Upper lobe of right lung (tissue), 1 donor: ENCODE measurements around the gene GPR26. TPM values are rescaled to one million over a fixed set of nuclear protein-coding genes. Genes with fewer than 3 reads are reported as not detected.

Experiments
- ATAC-seq: fragments of 200-7000 bp; cut with Tn5 transposase; one replicate; pipeline ENCODE4 v1.9.1; 2020; ENCODE audit warnings: mild to moderate bottlenecking, moderate library complexity
- DNase-seq: peaks from one replicate; pipeline ENCODE4 v3.0.0-alpha.2; 2020
- H3K27ac ChIP-seq: fragments of 200-600 bp; one replicate; pipeline ENCODE4 v1.8.0; 2022
- H3K27me3 ChIP-seq: fragments of 200-600 bp; one replicate; pipeline ENCODE4 v1.8.0; 2022; ENCODE audit warnings: mild to moderate bottlenecking
- H3K36me3 ChIP-seq: fragments of 200-600 bp; one replicate; pipeline ENCODE4 v1.8.0; 2022
- H3K4me1 ChIP-seq: fragments of 200-600 bp; one replicate; pipeline ENCODE4 v1.8.0; 2022
- H3K4me3 ChIP-seq: fragments of 200-600 bp; one replicate; pipeline ENCODE4 v1.8.0; 2022; ENCODE audit warnings: mild to moderate bottlenecking
- H3K9me3 ChIP-seq: fragments of 200-600 bp; one replicate; pipeline ENCODE4 v1.8.0; 2022
- intact Hi-C: fragments of 100-400 bp; cut with DNase I; formaldehyde crosslinking; loops from one replicate; pipeline ENCODE4 v1.11.0; 2022
- total RNA-seq: library from RNA; stranded (reverse); fragmentation: NEBNext Ultra II Directional; extraction: Animal tissue kit (Norgen Biotek cat#: 25700); gene quantifications from one replicate; pipeline ENCODE4 v1.2.1, GENCODE V29; 2021
- TF ChIP-seq, protein P1 (sequence below): fragments of 200-600 bp; IDR thresholded peaks from one replicate; pipeline ENCODE4 v1.8.0; 2022; ENCODE audit warnings: antibody characterized with exemption
- donor health status: DM: no; HTN: yes; CAD: no; lungs with severe emphysema.

The GPR26 gene
- total RNA-seq, 1 donor from 2014 or later: not detected

DNA sequence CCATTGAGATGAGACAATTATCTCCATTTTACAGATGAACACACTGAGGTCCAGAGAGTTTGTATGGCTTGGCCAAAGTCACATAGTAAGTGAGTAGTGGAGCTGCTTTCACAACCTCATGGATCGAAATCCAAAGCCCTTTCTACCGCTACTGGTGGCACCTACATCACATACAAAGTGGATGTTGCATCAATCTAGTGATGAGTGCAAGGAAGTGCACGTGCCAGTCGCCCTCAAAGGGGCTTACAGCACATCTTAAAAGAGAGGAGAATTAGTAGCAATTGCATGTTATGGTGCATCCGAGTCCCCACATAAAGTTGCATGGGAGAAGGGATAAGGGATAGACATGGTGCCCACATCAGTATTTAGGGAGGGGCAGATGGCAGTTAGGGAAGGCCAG lies 31.0 kb upstream of the GPR26 start:
- Histone ChIP-seq H3K36me3 (no peaks in the 10 kb centered on the region), H3K27ac (no peak overlapping the region), H3K4me1 (no peaks in the 10 kb centered on the region), H3K4me3 (no peak overlapping the region), H3K27me3 (no peaks in the 10 kb centered on the region), H3K9me3 (no peaks in the 10 kb centered on the region)
- intact Hi-C loops: no loop called here
- ATAC-seq (no peak), DNase-seq (no peak)
- TF ChIP-seq, protein P1, sequence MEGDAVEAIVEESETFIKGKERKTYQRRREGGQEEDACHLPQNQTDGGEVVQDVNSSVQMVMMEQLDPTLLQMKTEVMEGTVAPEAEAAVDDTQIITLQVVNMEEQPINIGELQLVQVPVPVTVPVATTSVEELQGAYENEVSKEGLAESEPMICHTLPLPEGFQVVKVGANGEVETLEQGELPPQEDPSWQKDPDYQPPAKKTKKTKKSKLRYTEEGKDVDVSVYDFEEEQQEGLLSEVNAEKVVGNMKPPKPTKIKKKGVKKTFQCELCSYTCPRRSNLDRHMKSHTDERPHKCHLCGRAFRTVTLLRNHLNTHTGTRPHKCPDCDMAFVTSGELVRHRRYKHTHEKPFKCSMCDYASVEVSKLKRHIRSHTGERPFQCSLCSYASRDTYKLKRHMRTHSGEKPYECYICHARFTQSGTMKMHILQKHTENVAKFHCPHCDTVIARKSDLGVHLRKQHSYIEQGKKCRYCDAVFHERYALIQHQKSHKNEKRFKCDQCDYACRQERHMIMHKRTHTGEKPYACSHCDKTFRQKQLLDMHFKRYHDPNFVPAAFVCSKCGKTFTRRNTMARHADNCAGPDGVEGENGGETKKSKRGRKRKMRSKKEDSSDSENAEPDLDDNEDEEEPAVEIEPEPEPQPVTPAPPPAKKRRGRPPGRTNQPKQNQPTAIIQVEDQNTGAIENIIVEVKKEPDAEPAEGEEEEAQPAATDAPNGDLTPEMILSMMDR: no peak

DNA sequence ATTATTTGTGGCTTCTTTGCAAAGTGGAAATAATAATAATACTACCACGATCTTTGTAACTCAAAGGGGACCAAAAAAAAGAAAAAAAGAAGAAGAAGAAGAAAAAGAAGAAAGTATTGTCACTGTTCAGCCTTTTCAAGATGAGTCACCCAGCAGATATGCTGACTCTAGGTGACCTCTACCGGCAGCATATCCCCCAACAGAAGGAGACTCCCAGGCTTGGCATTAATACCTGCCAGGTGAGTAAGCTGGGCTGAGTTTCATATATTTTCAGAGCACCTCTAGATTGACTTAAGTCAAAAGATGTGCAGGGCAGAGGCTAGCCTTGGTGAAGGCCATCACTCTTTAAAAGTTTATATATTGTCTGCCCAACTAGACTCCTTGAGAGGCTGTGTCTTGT lies 30.4 kb upstream of the GPR26 start:
- DNase-seq: no peak

DNA sequence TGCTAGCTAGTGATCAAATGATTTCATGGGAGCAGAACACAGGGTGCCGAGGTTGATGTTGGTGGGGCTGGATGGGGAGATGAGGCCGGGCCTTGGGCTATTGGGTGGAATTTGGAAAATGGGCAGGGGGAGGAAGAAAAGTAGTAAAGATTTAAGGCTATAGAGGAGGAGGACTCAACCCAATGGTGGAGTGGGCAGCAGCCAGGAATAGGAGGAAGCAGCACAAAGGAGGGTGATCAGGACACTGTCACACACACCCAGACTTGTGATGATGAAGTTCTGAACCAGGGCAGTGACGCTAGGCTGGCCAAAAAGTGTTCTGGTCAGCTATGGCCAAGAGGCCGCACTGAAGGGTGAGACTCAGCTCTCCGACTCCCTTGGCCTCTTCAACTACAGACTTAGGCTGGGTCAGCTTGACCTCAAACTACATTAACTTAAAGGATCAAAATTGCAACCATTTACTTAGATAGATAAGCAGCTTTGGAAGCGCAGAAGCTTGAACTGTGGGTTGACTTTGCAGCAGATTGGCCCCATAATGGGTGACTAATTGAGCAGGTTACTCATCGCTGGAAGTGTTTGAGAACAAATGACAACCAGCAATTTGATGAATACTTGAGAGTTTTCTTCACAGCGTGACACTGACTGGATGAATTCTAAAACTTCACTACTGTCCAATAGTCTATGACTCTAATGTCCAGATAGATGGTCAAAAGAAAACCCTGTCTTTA lies 29.4 kb upstream of the GPR26 start:
- TF ChIP-seq, protein P1: no peak
- Histone ChIP-seq H3K36me3 (no peaks in the 10 kb centered on the region), H3K4me3 (no peak overlapping the region), H3K9me3 (no peaks in the 10 kb centered on the region), H3K27me3 (no peaks in the 10 kb centered on the region), H3K4me1 (no peaks in the 10 kb centered on the region), H3K27ac (no peak overlapping the region)
- DNase-seq (no peak), ATAC-seq (no peak)
- intact Hi-C loops: no loop called here

More for the DNA sequence above, 30.4 kb upstream of the GPR26 start:
- no peak overlapping the region for H3K4me3 ChIP-seq
- TF ChIP-seq, protein P1: no peak
- no peaks in the 10 kb centered on the region for H3K36me3 ChIP-seq
- no peaks in the 10 kb centered on the region for H3K9me3 ChIP-seq
- no peak overlapping the region for H3K27ac ChIP-seq
- H3K27me3 ChIP-seq: no peaks in the 10 kb centered on the region
- ATAC-seq: no peak
- intact Hi-C loops: no loop called here
- no peaks in the 10 kb centered on the region for H3K4me1 ChIP-seq

DNA sequence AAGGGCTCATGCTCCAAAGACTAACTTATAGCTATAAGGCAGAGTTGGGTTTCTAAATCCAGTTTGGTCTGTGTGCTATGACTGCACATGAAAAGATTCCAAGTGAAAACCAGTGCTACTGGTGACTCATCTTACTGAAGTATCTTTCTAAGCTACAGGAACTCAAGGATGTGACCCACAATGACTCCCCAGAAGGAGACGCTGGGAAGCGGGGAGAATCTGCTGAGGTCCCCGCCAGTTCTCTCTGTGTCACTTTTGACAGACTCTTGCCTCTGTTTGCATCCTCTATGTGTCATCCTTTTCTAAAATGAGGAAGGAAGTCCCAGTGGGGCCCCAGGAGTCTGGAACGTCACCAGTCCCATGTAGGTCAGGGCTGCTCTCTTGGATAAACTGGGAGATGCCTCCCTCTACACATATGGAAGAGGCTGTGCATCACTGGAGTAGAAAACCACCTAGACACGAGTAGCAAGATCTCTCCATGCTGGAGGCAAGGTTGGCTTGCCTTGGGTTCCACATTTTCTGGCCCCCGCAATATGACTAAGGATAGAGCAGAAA lies 28.8 kb upstream of the GPR26 start:
- H3K36me3 ChIP-seq: no peaks in the 10 kb centered on the region

DNA sequence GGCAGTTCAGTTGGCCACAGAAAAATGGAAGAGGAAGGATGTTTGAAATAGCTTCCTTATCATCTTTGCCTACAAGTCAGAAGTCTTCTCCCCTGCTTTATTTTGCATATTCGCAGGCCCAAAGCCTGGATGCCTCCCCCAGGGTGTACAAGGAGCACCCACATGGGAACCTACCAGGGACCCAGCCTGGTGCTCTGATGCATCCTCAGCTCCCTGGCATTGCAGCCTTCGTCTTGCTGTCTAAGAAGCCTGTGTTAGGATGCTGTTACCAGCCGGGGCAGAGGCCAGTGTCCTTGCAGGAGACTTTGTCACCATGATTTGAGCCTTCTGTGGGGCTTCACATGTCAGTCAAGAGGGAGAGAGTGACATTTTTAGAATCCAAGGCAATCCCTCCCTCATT lies 27.0 kb upstream of the GPR26 start:
- TF ChIP-seq, protein P1: no peak
- intact Hi-C loops: no loop called here
- Histone ChIP-seq H3K27me3 (no peaks in the 10 kb centered on the region), H3K27ac (no peak overlapping the region), H3K36me3 (no peaks in the 10 kb centered on the region), H3K4me3 (no peak overlapping the region), H3K4me1 (no peaks in the 10 kb centered on the region), H3K9me3 (no peaks in the 10 kb centered on the region)
- ATAC-seq (no peak), DNase-seq (no peak)

More for the DNA sequence above, 28.8 kb upstream of the GPR26 start:
- TF ChIP-seq, protein P1: no peak
- DNase-seq (no peak), ATAC-seq (no peak)
- Histone ChIP-seq H3K27ac (no peak overlapping the region), H3K27me3 (no peaks in the 10 kb centered on the region), H3K4me1 (no peaks in the 10 kb centered on the region), H3K9me3 (no peaks in the 10 kb centered on the region), H3K4me3 (no peak overlapping the region)
- intact Hi-C loops: no loop called here
